Upper lobe of left lung (tissue), 4 donors: Measurements from ENCODE around the gene RPS6KA5.

Experiments used
- EP300 ChIP-seq, 4 donors: sonication (generic); formaldehyde crosslinking; IDR thresholded peaks; one replicate each; pipeline ENCODE4 v1.5.1; 2017; ENCODE audit warnings: antibody characterized with exemption in 4 of 4, control low read depth in 2 of 4
- POLR2A ChIP-seq, 4 donors: fragments of 450-650 bp; IDR thresholded peaks; one replicate each; pipeline ENCODE4 v1.5.1; 2016 to 2017; ENCODE audit warnings: antibody characterized with exemption in 4 of 4, mild to moderate bottlenecking in 2 of 4
- POLR2AphosphoS5 ChIP-seq, 2 donors: sonication (generic); formaldehyde crosslinking; IDR thresholded peaks; one replicate each; pipeline ENCODE4 v1.5.1; 2017; ENCODE audit warnings: antibody characterized with exemption in 2 of 2
- TF ChIP-seq, protein P1 (sequence below), 6 experiments: fragments of 450-650 bp in 4 of 6; fragments of 200-600 bp in 2 of 6; sonication (generic) in 2 of 6; IDR thresholded peaks; one replicate each; pipeline ENCODE4 v1.5.1; 2016 to 2019; ENCODE audit warnings: antibody characterized with exemption in 6 of 6

DNA sequence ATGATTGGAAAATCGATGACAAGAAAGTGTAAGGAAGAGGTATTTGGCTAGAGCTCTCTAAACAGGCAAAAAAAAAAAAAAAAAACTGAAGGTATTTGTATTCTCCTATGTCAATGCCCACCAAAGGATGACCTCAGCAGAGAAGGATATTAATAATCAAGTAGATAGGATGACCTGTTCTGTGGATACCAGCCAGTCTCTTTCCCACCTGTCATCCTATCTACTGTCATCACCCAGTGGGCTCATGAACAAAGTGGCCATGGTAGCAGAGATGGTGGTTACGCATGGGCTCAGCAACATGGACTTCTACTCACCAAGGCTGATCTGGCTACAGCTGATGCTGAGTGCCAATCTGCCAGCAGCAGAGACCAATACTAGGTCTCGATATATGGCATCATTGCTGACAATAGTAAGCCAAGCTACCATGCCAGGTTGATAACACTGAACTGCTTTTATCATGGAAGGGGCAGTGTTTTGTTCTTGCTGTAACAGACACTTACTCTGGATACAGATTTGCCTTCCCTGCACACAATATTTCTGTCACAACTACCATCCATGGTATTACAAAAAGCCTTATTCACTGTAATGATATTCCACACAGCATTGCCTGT is 43.5 kb downstream of the RPS6KA5 start:
- TF ChIP-seq POLR2A (IDR thresholded peaks at IDR 0.05) (no peak), POLR2AphosphoS5 (IDR thresholded peaks at IDR 0.05) (no peak), EP300 (IDR thresholded peaks at IDR 0.05) (no peak)
- TF ChIP-seq, protein P1, sequence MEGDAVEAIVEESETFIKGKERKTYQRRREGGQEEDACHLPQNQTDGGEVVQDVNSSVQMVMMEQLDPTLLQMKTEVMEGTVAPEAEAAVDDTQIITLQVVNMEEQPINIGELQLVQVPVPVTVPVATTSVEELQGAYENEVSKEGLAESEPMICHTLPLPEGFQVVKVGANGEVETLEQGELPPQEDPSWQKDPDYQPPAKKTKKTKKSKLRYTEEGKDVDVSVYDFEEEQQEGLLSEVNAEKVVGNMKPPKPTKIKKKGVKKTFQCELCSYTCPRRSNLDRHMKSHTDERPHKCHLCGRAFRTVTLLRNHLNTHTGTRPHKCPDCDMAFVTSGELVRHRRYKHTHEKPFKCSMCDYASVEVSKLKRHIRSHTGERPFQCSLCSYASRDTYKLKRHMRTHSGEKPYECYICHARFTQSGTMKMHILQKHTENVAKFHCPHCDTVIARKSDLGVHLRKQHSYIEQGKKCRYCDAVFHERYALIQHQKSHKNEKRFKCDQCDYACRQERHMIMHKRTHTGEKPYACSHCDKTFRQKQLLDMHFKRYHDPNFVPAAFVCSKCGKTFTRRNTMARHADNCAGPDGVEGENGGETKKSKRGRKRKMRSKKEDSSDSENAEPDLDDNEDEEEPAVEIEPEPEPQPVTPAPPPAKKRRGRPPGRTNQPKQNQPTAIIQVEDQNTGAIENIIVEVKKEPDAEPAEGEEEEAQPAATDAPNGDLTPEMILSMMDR (IDR thresholded peaks at IDR 0.05): no peak
